ENCODE measurements around the gene CHIA. TPM values are rescaled to one million over a fixed set of nuclear protein-coding genes. Genes with fewer than 3 reads are reported as not detected.

CHIA gene
- total RNA-seq, 6 donors from 2014 or later, result 1.1 to 207 (median 18.9) TPM; not detected in 1

- TF ChIP-seq CTCF (IDR thresholded peaks at IDR 0.05) (no peak), POLR2AphosphoS5 (IDR thresholded peaks at IDR 0.05) (no peak), POLR2A (IDR thresholded peaks at IDR 0.05) (no peak), EP300 (IDR thresholded peaks at IDR 0.05) (no peak)
- no peaks in the 10 kb centered on the region for H3K36me3 ChIP-seq
- DNase-seq (no peak), ATAC-seq (ENCODE audit: low FRiP score in 2 of 2) (no peak)
- no peaks in the 10 kb centered on the region for H3K4me1 ChIP-seq
- H3K27ac ChIP-seq, result no peak overlapping the region
- H3K4me3 ChIP-seq, result no peak overlapping the region
- no peaks in the 10 kb centered on the region for H3K9me3 ChIP-seq
- H3K27me3 ChIP-seq, result no peaks in the 10 kb centered on the region
- 78 to 82% methylated on average over 3 of the region's 3 CpGs for WGBS, 2 donors
Measured at GRCh38 chr1:111318523-111318922, 27.9 kb downstream of the CHIA start.

- Histone ChIP-seq H3K27me3 (no peaks in the 10 kb centered on the region), H3K4me1 (no peaks in the 10 kb centered on the region), H3K9me3 (no peaks in the 10 kb centered on the region), H3K36me3 (no peaks in the 10 kb centered on the region), H3K27ac (no peak overlapping the region), H3K4me3 (no peak overlapping the region)
- ATAC-seq (ENCODE audit: low FRiP score in 2 of 2) (no peak), DNase-seq (peak in 1 of 2 donors; percentile 9)
- WGBS, 2 donors, result 84 to 87% methylated on average over 11 to 12 of the region's 12 CpGs
- TF ChIP-seq CTCF (IDR thresholded peaks at IDR 0.05) (no peak), EP300 (IDR thresholded peaks at IDR 0.05) (no peak), POLR2AphosphoS5 (IDR thresholded peaks at IDR 0.05) (no peak), POLR2A (IDR thresholded peaks at IDR 0.05) (no peak)
Measured at GRCh38 chr1:111320066-111320879, 29.6 kb downstream of the CHIA start.

GRCh38 chr1:111323231-111323630 lies 32.6 kb downstream of the CHIA start:
- Histone ChIP-seq H3K4me1 (no peaks in the 10 kb centered on the region), H3K36me3 (no peaks in the 10 kb centered on the region), H3K27me3 (no peaks in the 10 kb centered on the region), H3K9me3 (peaks cover 0 to 3% (median 0%) of the 10 kb centered on the region in 4 donors), H3K4me3 (no peak overlapping the region), H3K27ac (no peak overlapping the region)
- 88 to 90% methylated on average over 1 of the region's 1 CpG for WGBS, 2 donors
- no peak for ATAC-seq (ENCODE audit: low FRiP score in 2 of 2)
- no peak for DNase-seq
- TF ChIP-seq POLR2AphosphoS5 (IDR thresholded peaks at IDR 0.05) (no peak), POLR2A (IDR thresholded peaks at IDR 0.05) (no peak), EP300 (IDR thresholded peaks at IDR 0.05) (no peak), CTCF (IDR thresholded peaks at IDR 0.05) (no peak)

- H3K36me3 ChIP-seq, result no peaks in the 10 kb centered on the region
Measured at GRCh38 chr1:111332190-111332589, 41.5 kb downstream of the CHIA start.

More at GRCh38 chr1:111332190-111332589, 41.5 kb downstream of the CHIA start:
- ATAC-seq (ENCODE audit: low FRiP score in 2 of 2), result no peak
- WGBS, 2 donors, result 100% methylated on average over 1 of the region's 1 CpG; no CpG with 5 or more reads in 1 of the 2 donors
- peaks cover 0 to 18% (median 0%) of the 10 kb centered on the region in 4 donors for H3K9me3 ChIP-seq
- DNase-seq, result no peak
- H3K4me1 ChIP-seq, result no peaks in the 10 kb centered on the region
- no peak for TF ChIP-seq CTCF (IDR thresholded peaks at IDR 0.05)
- TF ChIP-seq POLR2A (IDR thresholded peaks at IDR 0.05), result no peak
- H3K27me3 ChIP-seq, result no peaks in the 10 kb centered on the region
- no peak overlapping the region for H3K27ac ChIP-seq
- H3K4me3 ChIP-seq, result no peak overlapping the region
